ENCODE results near the gene HAPLN2.

Gene HAPLN2

GRCh38 chr1:156592158-156592909, 26.9 kb upstream of the HAPLN2 start:
- peak overlapping the region; percentile 74 for H3K4me3 ChIP-seq (ENCODE audit: low read depth, low read length)
- in situ Hi-C loops (cut with HindIII; ENCODE audit: low sequenced_read_pairs), result no loop called here
- TF ChIP-seq CTCF (IDR thresholded peaks at IDR 0.05; ENCODE audit: low read depth, low read length, missing control alignments), result no peak
- DNase-seq (ENCODE audit: low read depth), result no peak

GRCh38 chr1:156592910-156593660, 26.1 kb upstream of the HAPLN2 start:
- TF ChIP-seq CTCF (IDR thresholded peaks at IDR 0.05; ENCODE audit: low read depth, low read length, missing control alignments), result no peak
- no peak overlapping the region for H3K4me3 ChIP-seq (ENCODE audit: low read depth, low read length)
- no peak for DNase-seq (ENCODE audit: low read depth)
- in situ Hi-C loops (cut with HindIII; ENCODE audit: low sequenced_read_pairs), result no loop called here

- DNase-seq (ENCODE audit: low read depth), result no peak
- in situ Hi-C loops (cut with HindIII; ENCODE audit: low sequenced_read_pairs), result no loop called here
- no peak overlapping the region for H3K4me3 ChIP-seq (ENCODE audit: low read depth, low read length)
- no peak for TF ChIP-seq CTCF (IDR thresholded peaks at IDR 0.05; ENCODE audit: low read depth, low read length, missing control alignments)
Measured at GRCh38 chr1:156593661-156593989, 25.6 kb upstream of the HAPLN2 start.

GRCh38 chr1:156594190-156594589, 25.0 kb upstream of the HAPLN2 start:
- in situ Hi-C loops (cut with HindIII; ENCODE audit: low sequenced_read_pairs), result no loop called here
- TF ChIP-seq CTCF (IDR thresholded peaks at IDR 0.05; ENCODE audit: low read depth, low read length, missing control alignments), result no peak
- H3K4me3 ChIP-seq (ENCODE audit: low read depth, low read length), result no peak overlapping the region
- no peak for DNase-seq (ENCODE audit: low read depth)

GRCh38 chr1:156595016-156595415, 24.2 kb upstream of the HAPLN2 start:
- no peak for TF ChIP-seq CTCF (IDR thresholded peaks at IDR 0.05; ENCODE audit: low read depth, low read length, missing control alignments)
- in situ Hi-C loops (cut with HindIII; ENCODE audit: low sequenced_read_pairs), result no loop called here
- H3K4me3 ChIP-seq (ENCODE audit: low read depth, low read length), result no peak overlapping the region
- DNase-seq (ENCODE audit: low read depth), result no peak

- DNase-seq (ENCODE audit: low read depth), result no peak
- TF ChIP-seq CTCF (IDR thresholded peaks at IDR 0.05; ENCODE audit: low read depth, low read length, missing control alignments), result no peak
- in situ Hi-C loops (cut with HindIII; ENCODE audit: low sequenced_read_pairs), result no loop called here
- no peak overlapping the region for H3K4me3 ChIP-seq (ENCODE audit: low read depth, low read length)
Measured at GRCh38 chr1:156596426-156596825, 22.8 kb upstream of the HAPLN2 start.

Measured in astrocyte of the cerebellum (primary cell).